Measurements from ENCODE around the gene C1QTNF5.

Gene C1QTNF5

GRCh38 chr11:119359365-119360214 lies 18.9 kb upstream of the C1QTNF5 start:
- no peak for DNase-seq (ENCODE audit: low read depth, low spot score)

DNA sequence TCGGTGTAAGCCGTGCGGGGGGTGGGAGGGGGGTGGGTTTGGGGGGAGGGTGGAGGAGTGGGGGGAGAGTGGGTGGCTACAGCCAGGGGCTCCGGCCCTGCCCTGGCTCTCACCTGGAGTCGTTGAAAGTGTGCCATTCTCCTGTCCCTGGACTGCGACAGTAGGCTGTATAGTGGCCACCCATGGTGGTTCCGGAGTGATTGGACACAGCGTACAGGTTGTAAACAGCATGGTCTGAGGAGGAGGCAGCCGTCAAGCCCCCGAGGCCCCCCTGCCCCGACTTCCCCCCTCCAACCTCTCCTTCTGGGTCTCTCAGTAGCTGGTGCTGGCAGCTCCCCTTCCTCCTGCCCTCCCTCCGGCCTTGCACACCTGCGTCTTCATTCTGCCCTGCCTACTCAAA lies 16.4 kb upstream of the C1QTNF5 start:
- no peak for DNase-seq (ENCODE audit: low read depth, low spot score)

DNA sequence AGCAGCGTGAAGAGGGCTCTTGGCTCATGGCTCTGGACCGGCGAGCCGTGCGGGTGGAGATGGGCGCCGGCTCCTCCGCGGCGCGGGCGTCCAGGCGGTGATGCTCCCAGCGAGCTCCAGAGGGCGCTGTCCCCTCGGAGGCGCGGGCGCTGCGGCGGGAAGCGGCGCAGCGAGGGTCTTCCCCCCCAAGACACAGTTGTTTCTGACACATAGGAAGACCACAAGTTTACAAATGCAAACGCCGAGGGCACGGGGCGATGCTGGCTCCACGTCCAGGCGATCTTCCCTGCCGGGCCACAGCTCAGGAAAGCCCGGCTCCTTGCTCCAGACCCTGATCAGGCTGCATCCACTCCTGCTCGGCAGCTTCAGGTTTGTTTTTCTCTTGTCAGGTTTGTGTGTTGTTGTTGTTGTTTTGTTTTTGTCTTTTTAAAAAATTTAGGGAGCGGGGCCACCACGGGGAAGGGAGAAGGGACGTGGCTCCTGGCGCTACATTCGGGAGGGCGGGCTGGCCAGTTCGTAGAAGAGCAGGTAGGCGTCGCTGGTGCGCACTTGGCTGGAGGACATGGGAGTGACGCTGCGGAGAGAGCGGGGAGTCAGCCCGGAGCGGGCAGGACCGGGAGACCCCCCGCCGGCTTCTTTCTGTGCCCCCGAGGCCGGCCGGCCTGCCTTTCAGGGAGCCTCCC lies 15.8 kb upstream of the C1QTNF5 start:
- peak; percentile 34 for DNase-seq (ENCODE audit: low read depth, low spot score)

DNA sequence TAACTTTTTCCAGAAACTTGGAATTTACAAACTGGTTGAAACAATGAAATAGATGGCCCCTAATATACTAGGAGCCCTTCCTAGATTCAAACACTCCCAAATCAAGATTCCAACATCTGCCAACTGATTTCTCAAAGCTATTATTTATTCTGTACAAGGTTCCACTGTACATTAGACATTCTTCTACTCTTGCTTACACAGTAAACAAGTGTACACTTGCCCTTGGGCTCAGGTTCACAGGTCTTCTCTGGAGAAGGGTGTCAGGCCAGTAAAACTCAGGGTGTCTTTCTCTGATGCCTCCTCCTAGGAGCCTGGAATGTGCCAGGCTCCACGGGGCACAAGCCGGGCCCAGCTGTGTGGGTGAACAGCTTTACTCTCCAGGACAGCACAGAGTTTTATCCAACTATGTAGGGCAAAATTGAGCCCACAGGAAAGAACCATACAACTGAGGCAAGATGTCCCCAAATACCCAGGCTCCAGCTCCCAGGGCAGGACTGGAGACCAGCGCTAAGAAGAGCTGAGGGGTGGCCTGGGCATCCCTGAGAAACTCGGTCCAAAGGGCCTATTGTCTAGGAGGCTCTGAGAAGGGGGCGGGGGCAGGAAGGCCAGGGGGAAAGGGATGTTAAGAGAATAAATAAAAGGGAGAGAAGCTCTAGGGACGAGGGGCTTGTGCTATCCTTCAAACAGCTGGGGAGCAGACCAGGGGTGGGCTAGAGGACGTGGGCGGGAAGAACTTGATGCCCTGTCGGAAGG lies 14.6 kb upstream of the C1QTNF5 start:
- DNase-seq (ENCODE audit: low read depth, low spot score): no peak

DNA sequence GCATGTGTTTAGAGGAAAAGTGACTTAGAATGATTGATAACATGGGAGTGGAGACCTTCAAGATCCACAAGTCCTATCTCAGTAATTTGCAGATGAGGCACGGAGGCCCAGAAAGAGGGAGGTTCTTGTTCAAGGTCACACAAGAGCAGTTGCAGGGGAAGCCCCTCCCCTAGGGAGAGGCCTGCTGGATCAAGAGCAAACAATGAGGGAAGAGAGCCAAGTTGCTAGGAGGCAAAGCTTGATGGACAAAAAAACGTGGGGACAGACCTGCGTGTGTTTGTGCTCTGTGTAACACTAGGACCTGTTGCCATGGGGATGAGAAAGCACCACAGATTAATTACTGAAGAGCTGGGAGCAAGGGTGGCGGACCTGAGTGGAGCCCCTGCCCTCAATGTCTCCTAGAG lies 12.2 kb upstream of the C1QTNF5 start:
- DNase-seq (ENCODE audit: low read depth, low spot score): no peak

GRCh38 chr11:119351232-119351631 lies 10.5 kb upstream of the C1QTNF5 start:
- no peak for DNase-seq (ENCODE audit: low read depth, low spot score)

- no peak for DNase-seq (ENCODE audit: low read depth, low spot score)
These were observed 9.6 kb upstream of the C1QTNF5 start for GRCh38 chr11:119350302-119350701.

GRCh38 chr11:119347940-119348605 lies 7.4 kb upstream of the C1QTNF5 start:
- no peak for DNase-seq (ENCODE audit: low read depth, low spot score)

DNA sequence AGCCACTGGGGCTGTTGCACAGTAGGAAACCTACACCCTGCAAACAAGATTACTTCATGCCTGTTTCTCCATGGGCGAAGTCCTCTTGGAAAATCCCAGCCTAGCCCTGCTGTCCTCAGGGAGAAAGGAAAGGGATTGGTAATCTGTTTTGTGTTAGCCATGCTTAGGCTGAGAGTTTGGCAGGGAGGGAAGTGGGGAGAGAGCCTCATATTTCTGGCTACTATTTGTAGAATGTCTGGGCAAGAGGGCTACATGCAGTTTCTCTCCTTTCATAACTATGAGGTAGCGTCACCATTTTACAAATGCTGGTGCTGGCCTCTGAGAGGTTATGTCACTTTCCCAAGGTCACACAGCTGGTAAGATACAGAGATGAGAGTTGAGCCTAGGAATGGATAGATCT lies 6.6 kb upstream of the C1QTNF5 start:
- no peak for DNase-seq (ENCODE audit: low read depth, low spot score)

DNA sequence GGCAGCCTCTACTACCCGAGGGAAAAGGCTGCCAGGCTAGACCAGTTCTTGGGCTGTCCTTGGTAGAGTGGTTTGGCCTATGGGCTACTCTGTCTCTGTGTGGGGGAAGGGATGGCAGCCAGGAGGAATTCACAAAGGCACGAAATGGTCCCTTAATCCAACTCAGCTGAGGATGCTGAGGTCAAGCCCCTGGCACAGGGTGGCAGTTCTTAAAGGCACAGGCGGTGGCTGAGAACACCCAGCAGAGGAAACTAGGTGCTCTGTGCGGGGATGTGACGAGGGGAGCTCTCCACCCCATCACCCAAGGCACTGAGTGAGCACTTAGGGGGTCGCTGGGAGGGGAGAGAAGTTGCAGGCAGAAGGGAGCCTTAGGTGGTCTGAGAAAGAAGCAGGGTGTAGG lies 5.9 kb upstream of the C1QTNF5 start, which contains the start of gene MFRP:
Gene MFRP (minus strand): TSS at position 101 of the 400 bp plus-strand sequence. CDS start 192 bp downstream, outside the sequence.
- DNase-seq (ENCODE audit: low read depth, low spot score): no peak

DNA sequence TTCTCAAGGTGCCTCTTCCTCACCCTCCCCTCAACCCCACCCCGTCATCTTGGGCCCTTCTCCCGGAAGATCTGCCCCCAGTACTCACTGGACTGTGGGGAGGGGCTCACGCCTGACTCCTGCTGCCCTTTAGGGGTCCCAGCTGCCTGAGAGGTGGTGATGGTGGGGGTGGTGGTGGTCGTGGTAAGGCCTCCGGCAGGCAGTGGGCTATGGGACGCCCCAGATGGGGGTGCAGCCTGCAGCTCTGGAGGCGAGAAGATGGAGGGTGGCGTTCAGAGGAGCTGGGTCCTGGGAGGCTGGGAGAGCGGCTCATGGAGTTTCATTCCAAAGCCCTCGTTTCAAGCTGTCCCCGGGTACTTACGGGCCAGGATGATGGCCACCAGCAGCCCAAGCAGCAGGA lies 5.0 kb upstream of the C1QTNF5 start:
- no peak for DNase-seq (ENCODE audit: low read depth, low spot score)

GRCh38 chr11:119344291-119345010 lies 3.8 kb upstream of the C1QTNF5 start:
- no peak for DNase-seq (ENCODE audit: low read depth, low spot score)

DNA sequence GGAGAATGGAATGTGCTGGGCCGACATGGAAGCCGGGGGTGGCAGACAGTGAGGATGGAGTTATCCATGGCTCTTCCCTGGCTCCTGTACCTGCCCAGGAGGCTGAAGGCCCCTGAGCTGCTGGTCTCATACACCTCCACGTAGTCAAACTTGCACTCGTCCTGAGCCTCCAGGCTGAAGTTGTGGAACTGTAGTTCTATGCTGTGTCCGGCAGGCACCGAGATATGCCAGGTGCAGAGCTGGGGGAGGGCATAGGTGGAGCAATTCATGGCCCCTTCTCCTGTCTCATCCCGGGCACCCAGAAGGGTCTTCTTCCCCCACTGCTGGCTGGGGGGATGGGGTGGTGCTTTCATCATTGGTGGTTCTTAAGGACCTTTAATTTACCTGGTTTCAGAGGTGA lies 3.0 kb upstream of the C1QTNF5 start:
- no peak for DNase-seq (ENCODE audit: low read depth, low spot score)

DNA sequence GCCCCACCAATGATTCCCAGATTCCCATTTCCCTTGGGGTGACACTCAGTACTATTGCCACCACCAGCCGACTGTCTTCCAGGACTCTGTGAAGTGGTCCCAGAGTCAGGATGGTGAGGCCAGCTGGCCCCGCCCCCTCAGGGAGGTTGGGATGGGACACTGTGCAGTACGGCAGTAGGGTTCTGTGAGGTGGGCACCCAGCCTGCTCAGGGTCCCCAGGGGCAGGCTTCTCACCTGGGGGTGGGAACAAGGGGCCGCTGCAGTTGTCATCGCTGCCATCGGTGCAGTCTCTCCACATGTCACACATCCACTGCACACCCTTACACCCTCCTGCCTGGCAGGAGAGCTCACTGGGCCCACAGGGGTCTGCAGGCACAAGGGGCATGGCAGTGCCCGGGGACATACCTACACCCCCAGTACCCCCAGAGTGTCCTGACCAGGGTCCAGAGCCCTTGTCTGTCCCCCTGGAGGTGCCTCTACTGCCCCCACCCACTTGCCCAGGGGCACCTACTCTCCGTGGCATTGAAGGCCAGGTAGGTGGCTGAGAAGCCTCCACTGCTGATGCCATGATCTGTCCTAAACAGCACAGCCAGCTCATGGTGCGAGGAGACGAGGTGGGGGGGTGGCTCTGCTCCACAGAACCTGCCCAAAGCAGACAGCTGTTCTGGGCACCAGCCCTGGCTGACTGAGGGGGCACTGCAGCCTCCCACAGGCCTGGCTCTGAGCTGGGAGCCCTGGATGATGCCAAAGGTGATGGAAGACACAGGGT lies 1.9 kb upstream of the C1QTNF5 start:
- no peak for DNase-seq (ENCODE audit: low read depth, low spot score)

DNA sequence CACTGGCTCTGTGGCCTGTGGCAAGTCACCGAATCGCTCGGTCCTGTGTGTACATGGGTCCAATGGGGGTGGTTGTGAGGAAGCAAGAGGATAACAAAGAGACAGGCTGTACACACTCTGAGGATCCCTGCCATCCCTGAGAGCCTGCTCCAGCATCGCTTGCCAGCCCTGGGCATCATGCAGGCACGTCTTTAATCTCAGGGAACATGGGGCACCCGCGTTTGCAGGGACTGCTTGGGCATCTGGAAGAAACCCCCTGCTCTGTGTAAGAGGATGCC lies 1.3 kb upstream of the C1QTNF5 start:
- no peak for DNase-seq (ENCODE audit: low read depth, low spot score)

- DNase-seq (ENCODE audit: low read depth, low spot score): no peak
These were observed 739 bp upstream of the C1QTNF5 start for GRCh38 chr11:119341222-119342022.

DNA sequence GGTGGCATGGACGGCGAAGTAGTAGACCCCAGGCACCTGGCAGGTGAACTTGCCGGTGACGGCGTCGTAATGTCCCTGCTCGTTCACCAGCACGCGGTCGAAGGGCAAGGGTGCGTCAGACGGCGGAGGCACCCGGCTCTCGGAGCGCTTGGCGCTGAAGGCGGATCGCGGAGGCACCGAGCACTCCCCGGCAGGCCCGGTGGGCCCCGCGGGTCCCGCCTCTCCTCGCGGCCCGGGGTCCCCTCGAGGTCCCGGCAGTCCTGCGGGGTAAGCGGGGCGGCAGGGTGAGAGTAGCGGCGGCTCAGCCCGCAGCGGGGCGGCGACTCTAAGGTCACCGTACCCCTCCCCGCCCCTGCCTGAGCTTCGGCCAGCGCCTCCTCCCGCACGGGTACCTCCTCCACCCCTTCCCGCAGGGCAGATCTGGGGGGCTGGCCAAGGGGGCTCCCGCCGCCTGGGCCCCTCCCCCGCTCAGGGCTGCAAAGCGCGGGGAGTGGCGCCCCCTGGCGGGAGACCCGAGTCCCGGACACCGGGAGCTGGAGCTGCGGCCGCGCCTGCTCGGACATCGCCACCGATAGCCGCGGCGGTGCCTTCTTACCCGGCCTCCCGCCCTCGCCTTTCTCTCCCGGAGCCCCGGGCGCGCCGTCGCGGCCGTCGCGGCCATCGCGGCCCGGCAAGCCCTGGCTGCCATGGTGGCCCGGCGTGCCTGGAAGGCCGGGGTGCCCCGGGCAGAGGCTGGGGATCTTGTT lies 921 bp downstream of the C1QTNF5 start:
- DNase-seq (ENCODE audit: low read depth, low spot score): no peak

- DNase-seq (ENCODE audit: low read depth, low spot score): no peak
These were observed 1.6 kb downstream of the C1QTNF5 start for GRCh38 chr11:119338965-119339588.

Measured in activated CD4-positive, CD25-positive, alpha-beta regulatory T cell treated with anti-CD3 and anti-CD28 coated beads, Interleukin-2, amount 50 U/mL, for 16 hours (primary cell).